IMR-90 (cell line): ENCODE measurements around the gene ROCK2. TPM values are rescaled to one million over a fixed set of nuclear protein-coding genes. Genes with fewer than 3 reads are reported as not detected.

Experiments
- ATAC-seq: fragments of 200-7000 bp; cut with Tn5 transposase; 2 replicates; pipeline ENCODE4 v1.9.1; 2020; ENCODE audit warnings: low read depth, mild to moderate bottlenecking, moderate library complexity
- BruUV-seq: library from RNA; stranded (reverse); fragments of 400-500 nt; replicated peaks from 2 replicates; lab custom pipeline; 2021; lab: Mats Ljungman, UMichigan
- CTCF ChIA-PET: fragments of 300-600 bp; formaldehyde crosslinking; extraction: SDS; loops from one replicate; lab custom pipeline; 2021; ENCODE audit warnings: antibody characterized with exemption; lab: Yijun Ruan, JAX
- POLR2A ChIA-PET: fragments of 300-600 bp; sonication (Branson Sonifier 250); formaldehyde crosslinking; loops from one replicate; lab custom pipeline; 2022; ENCODE audit warnings: antibody characterized with exemption; ENCODE audit not compliant: unreplicated experiment; lab: Charles Lee
- DNase-seq: peaks from one replicate; pipeline ENCODE4 v3.0.0; 2013
- H2AFZ ChIP-seq: replicated peaks from 2 replicates; pipeline ENCODE3; 2013; ENCODE audit warnings: low read length, mild to moderate bottlenecking; ENCODE audit not compliant: poor library complexity
- H2AK5ac ChIP-seq: 2 replicates; pipeline ENCODE4 v1.6.1; 2013; ENCODE audit warnings: low read depth, low read length, inconsistent platforms
- H2AK9ac ChIP-seq: replicated peaks from 2 replicates; pipeline ENCODE3; 2013; ENCODE audit warnings: mild to moderate bottlenecking, low read depth, low read length, moderate library complexity; ENCODE audit not compliant: poor library complexity
- H2BK120ac ChIP-seq: 2 replicates; pipeline ENCODE4 v1.6.1; 2013; ENCODE audit warnings: low read depth, low read length, inconsistent platforms
- H2BK15ac ChIP-seq: 3 replicates; pipeline ENCODE4 v1.6.1; 2013; ENCODE audit warnings: low read depth, low read length, inconsistent platforms
- H2BK20ac ChIP-seq: 2 replicates; pipeline ENCODE4 v1.6.1; 2013; ENCODE audit warnings: low read depth, mild to moderate bottlenecking, inconsistent platforms, low read length, moderate library complexity
- H2BK5ac ChIP-seq: 2 replicates; pipeline ENCODE4 v1.6.1; 2013; ENCODE audit warnings: mild to moderate bottlenecking, low read depth, low read length, inconsistent platforms; ENCODE audit not compliant: poor library complexity, severe bottlenecking
- H3K14ac ChIP-seq: replicated peaks from 2 replicates; pipeline ENCODE4 v1.6.1; 2013; ENCODE audit warnings: low read depth, low read length, inconsistent platforms
- H3K18ac ChIP-seq: 2 replicates; pipeline ENCODE4 v1.6.1; 2013; ENCODE audit warnings: low read depth, low read length, control low read depth
- H3K23ac ChIP-seq: 2 replicates; pipeline ENCODE4 v1.6.1; 2013; ENCODE audit warnings: low read depth, low read length, inconsistent platforms
- H3K27ac ChIP-seq: 2 replicates; pipeline ENCODE4 v1.5.1; 2013; ENCODE audit warnings: mild to moderate bottlenecking, control low read depth, low read length; ENCODE audit not compliant: insufficient read depth
- H3K27me3 ChIP-seq: 2 replicates; pipeline ENCODE4 v1.6.1; 2013; ENCODE audit warnings: low read length; ENCODE audit not compliant: control insufficient read depth, insufficient read depth
- H3K36me3 ChIP-seq: 2 replicates; pipeline ENCODE4 v1.6.1; 2013; ENCODE audit warnings: low read length, mixed read lengths; ENCODE audit not compliant: control insufficient read depth, insufficient read depth
- H3K4ac ChIP-seq: 2 replicates; pipeline ENCODE4 v1.6.1; 2013; ENCODE audit warnings: low read depth, low read length, inconsistent platforms
- H3K4me1 ChIP-seq: 2 replicates; pipeline ENCODE4 v1.6.1; 2013; ENCODE audit warnings: low read length, mixed read lengths; ENCODE audit not compliant: control insufficient read depth, insufficient read depth
- H3K4me2 ChIP-seq: 2 replicates; pipeline ENCODE4 v1.6.1; 2013; ENCODE audit warnings: low read depth, mild to moderate bottlenecking, control low read depth, low read length, moderate library complexity
- H3K4me3 ChIP-seq: 2 replicates; pipeline ENCODE4 v1.5.1; 2013; ENCODE audit warnings: low read depth, mild to moderate bottlenecking, control low read depth, low read length, moderate library complexity; ENCODE audit not compliant: insufficient read depth
- H3K56ac ChIP-seq: 2 replicates; pipeline ENCODE4 v1.6.1; 2013; ENCODE audit warnings: low read length, inconsistent platforms; ENCODE audit not compliant: insufficient read depth; ENCODE audit errors: extremely low read depth
- H3K79me1 ChIP-seq, 2 experiments: 2 replicates each; pipeline ENCODE4 v1.6.1; 2013; ENCODE audit warnings: low read length in 2 of 2, inconsistent platforms in 1 of 2, low read depth in 1 of 2
- H3K9ac ChIP-seq: 2 replicates; pipeline ENCODE4 v1.6.1; 2013; ENCODE audit warnings: low read depth, low read length, control low read depth
- H3K9me1 ChIP-seq: 2 replicates; pipeline ENCODE4 v1.6.1; 2013; ENCODE audit warnings: low read length, inconsistent platforms; ENCODE audit not compliant: insufficient read depth
- H3K9me3 ChIP-seq: 2 replicates; pipeline ENCODE4 v1.6.1; 2013; ENCODE audit warnings: low read length; ENCODE audit not compliant: control insufficient read depth, insufficient read depth
- H4K20me1 ChIP-seq: 2 replicates; pipeline ENCODE4 v1.6.1; 2013; ENCODE audit warnings: low read length, inconsistent platforms; ENCODE audit not compliant: insufficient read depth
- H4K5ac ChIP-seq: 2 replicates; pipeline ENCODE4 v1.6.1; 2013; ENCODE audit warnings: mild to moderate bottlenecking, low read depth, low read length, control low read depth
- H4K8ac ChIP-seq, 2 experiments: 2 replicates each; pipeline ENCODE4 v1.6.1; 2013; ENCODE audit warnings: low read depth in 2 of 2, low read length in 2 of 2, control low read depth in 1 of 2, inconsistent platforms in 1 of 2
- H4K91ac ChIP-seq: 2 replicates; pipeline ENCODE4 v1.6.1; 2013; ENCODE audit warnings: low read depth, low read length, inconsistent platforms; ENCODE audit not compliant: insufficient read depth
- BHLHE40 ChIP-seq: fragments of 150-350 bp; IDR thresholded peaks from 2 replicates; pipeline ENCODE4 v1.6.1; 2016; ENCODE audit warnings: mild to moderate bottlenecking, low read depth, low read length
- CHD1 ChIP-seq: IDR thresholded peaks from 2 replicates; pipeline ENCODE4 v1.6.1; 2012; ENCODE audit warnings: low read depth, low read length, improper control_type of control experiment
- CTCF ChIP-seq: conservative IDR thresholded peaks from 2 replicates; pipeline ENCODE4 v1.5.1; 2012; ENCODE audit warnings: mild to moderate bottlenecking, low read depth, low read length, improper control_type of control experiment
- MAFK ChIP-seq: IDR thresholded peaks from 2 replicates; pipeline ENCODE4 v1.6.1; 2012; ENCODE audit warnings: low read depth, low read length, improper control_type of control experiment
- POLR2A ChIP-seq: IDR thresholded peaks from 2 replicates; pipeline ENCODE4 v1.6.1; 2012; ENCODE audit warnings: mild to moderate bottlenecking, low read depth, low read length
- RAD21 ChIP-seq: IDR thresholded peaks from 2 replicates; pipeline ENCODE4 v1.6.1; 2012; ENCODE audit warnings: low read length, improper control_type of control experiment
- RCOR1 ChIP-seq: IDR thresholded peaks from 2 replicates; pipeline ENCODE4 v1.6.1; 2012; ENCODE audit warnings: mild to moderate bottlenecking, low read length, improper control_type of control experiment; ENCODE audit not compliant: insufficient replicate concordance
- RFX5 ChIP-seq: IDR thresholded peaks from 2 replicates; pipeline ENCODE4 v1.8.0; 2012; ENCODE audit warnings: low read depth, mild to moderate bottlenecking, low read length, moderate library complexity
- WGBS, 2 experiments: methylation state at CpG; one replicate each; pipeline versions ENCODE4 v1.1.5 to v1.1.7; 2013; ENCODE audit warnings: missing lambda C conversion rate in 2 of 2; ENCODE audit not compliant: insufficient read length in 1 of 2; ENCODE audit errors: extremely low coverage in 2 of 2; 5-methylcytosine and 5-hydroxymethylcytosine counted together
- dilution Hi-C: fragments of 300-500 bp; cut with HindIII; formaldehyde crosslinking; loops from one replicate; pipeline ENCODE4 v1.14.3; 2018; ENCODE audit warnings: low sequenced_read_pairs; ENCODE audit not compliant: unreplicated experiment
- in situ Hi-C: fragments of 300-500 bp; cut with MboI; formaldehyde crosslinking; loops from 3 replicates; pipeline ENCODE4 v1.14.3; 2019; ENCODE audit warnings: low sequenced_read_pairs, inconsistent platforms, mixed read lengths
- intact Hi-C: fragments of 100-400 bp; cut with micrococcal nuclease; formaldehyde crosslinking; loops from 2 replicates; pipeline ENCODE4 v1.10.0; 2022
- polyA plus RNA-seq, 3 experiments: library from polyadenylated mRNA; depleted of rRNA; stranded (reverse); fragments of >200 nt; gene quantifications; 2 replicates each; pipeline ENCODE4 v1.2.3, GENCODE V29; 2012; ENCODE audit warnings: low replicate concordance in 1 of 3
- total RNA-seq: library from RNA; depleted of rRNA; stranded (reverse); fragments of >200 nt; gene quantifications from 2 replicates; pipeline ENCODE4 v1.2.3, GENCODE V29; 2012
- TF ChIP-seq, protein P1 (sequence below): fragments of 150-350 bp; IDR thresholded peaks from 2 replicates; pipeline ENCODE4 v1.6.1; 2016; ENCODE audit warnings: low read depth, mild to moderate bottlenecking, low read length, moderate library complexity, borderline replicate concordance
- TF ChIP-seq, protein P2 (sequence below): fragments of 150-350 bp; IDR thresholded peaks from 2 replicates; pipeline ENCODE4 v1.6.1; 2017; ENCODE audit warnings: mild to moderate bottlenecking, antibody characterized with exemption, low read length, low read depth

ROCK2 gene
- total and polyA plus RNA-seq, 2 of the 4 experiments (the other 2 are of a cell fraction) = 9.0 to 28.3 TPM

DNA sequence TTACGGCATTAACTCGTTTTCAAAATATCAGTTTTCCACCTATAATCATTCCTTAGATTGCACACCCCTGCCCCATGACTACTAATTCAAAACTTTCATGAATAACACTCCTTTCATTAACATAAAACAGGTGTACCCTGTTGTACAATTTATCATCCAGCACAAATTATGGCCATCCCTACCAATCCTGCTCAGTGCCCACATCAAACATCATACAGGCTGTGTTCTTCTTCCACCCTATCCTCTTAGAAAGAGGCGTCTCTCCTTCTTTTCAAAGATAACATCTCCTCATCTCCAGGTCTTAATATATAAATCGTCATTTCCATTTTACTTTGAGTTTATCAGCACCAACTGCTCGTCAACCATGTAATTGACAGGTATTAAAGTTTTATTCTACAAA, 121.6 kb downstream of the ROCK2 start:
- Histone ChIP-seq H3K79me1 (peaks cover 18 to 42% of the 10 kb centered on the region in 2 experiments; a peak in 3 of 4 replicates), H3K27ac (no peak overlapping the region), H3K27me3 (no peaks in the 10 kb centered on the region), H4K8ac (no peak overlapping the region), H2BK20ac (no peak overlapping the region), H3K4me3 (no peak overlapping the region), H2AK9ac (no peak overlapping the region), H2AFZ (no peak overlapping the region), H2BK5ac (no peak overlapping the region), H4K5ac (no peak overlapping the region), H2BK15ac (no peak overlapping the region), H3K23ac (no peak overlapping the region), H4K20me1 (no peaks in the 10 kb centered on the region; the same call in 1 of the 2 replicates), H3K56ac (no peak overlapping the region), H2AK5ac (no peak overlapping the region), H3K9me3 (no peaks in the 10 kb centered on the region), H3K18ac (no peak overlapping the region), H3K4me1 (no peaks in the 10 kb centered on the region), H3K36me3 (peaks cover 17% of the 10 kb centered on the region), H3K14ac (no peak overlapping the region), H3K9ac (no peak overlapping the region), H3K9me1 (no peaks in the 10 kb centered on the region; the same call in 1 of the 2 replicates), H4K91ac (no peak overlapping the region), H3K4me2 (no peak overlapping the region), H2BK120ac (no peak overlapping the region), H3K4ac (no peak overlapping the region)
- no TSS peak for BruUV-seq
- intact Hi-C loops (no loop called here), dilution Hi-C loops (no loop called here), in situ Hi-C loops (no loop called here)
- POLR2A ChIA-PET = no interaction called here
- 86% methylated on average over 2 of the region's 5 CpGs; no CpG with 5 or more reads in 1 of the 2 experiments for WGBS, 2 experiments
- CTCF ChIA-PET = no interaction called here
- no peak for TF ChIP-seq RAD21
- TF ChIP-seq RFX5 = no peak
- TF ChIP-seq, protein P1, sequence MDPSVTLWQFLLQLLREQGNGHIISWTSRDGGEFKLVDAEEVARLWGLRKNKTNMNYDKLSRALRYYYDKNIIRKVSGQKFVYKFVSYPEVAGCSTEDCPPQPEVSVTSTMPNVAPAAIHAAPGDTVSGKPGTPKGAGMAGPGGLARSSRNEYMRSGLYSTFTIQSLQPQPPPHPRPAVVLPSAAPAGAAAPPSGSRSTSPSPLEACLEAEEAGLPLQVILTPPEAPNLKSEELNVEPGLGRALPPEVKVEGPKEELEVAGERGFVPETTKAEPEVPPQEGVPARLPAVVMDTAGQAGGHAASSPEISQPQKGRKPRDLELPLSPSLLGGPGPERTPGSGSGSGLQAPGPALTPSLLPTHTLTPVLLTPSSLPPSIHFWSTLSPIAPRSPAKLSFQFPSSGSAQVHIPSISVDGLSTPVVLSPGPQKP = no peak
- TF ChIP-seq POLR2A = no peak
- no peak for TF ChIP-seq CHD1
- no peak for TF ChIP-seq BHLHE40
- TF ChIP-seq MAFK = no peak
- no peak for TF ChIP-seq CTCF
- no peak for TF ChIP-seq RCOR1
- TF ChIP-seq, protein P2, sequence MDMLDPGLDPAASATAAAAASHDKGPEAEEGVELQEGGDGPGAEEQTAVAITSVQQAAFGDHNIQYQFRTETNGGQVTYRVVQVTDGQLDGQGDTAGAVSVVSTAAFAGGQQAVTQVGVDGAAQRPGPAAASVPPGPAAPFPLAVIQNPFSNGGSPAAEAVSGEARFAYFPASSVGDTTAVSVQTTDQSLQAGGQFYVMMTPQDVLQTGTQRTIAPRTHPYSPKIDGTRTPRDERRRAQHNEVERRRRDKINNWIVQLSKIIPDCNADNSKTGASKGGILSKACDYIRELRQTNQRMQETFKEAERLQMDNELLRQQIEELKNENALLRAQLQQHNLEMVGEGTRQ = no peak
- ATAC-seq (no peak), DNase-seq (no peak)
